Activated T-cell treated with anti-CD3 and anti-CD28 coated beads, Interleukin-2, amount 50 U/mL, for 24 hours (primary cell): ENCODE data around the gene MOB3C.

Experiments
- DNase-seq: peaks from one replicate; pipeline ENCODE4 v3.0.0-alpha.2; 2020
- H3K27ac Mint-ChIP-seq: 2 replicates; pipeline ENCODE4 v1.8.0; 2020; ENCODE audit warnings: mild to moderate bottlenecking, mixed read lengths
- H3K27me3 Mint-ChIP-seq: 2 replicates; pipeline ENCODE4 v1.8.0; 2020; ENCODE audit warnings: mixed read lengths
- H3K36me3 Mint-ChIP-seq: 2 replicates; pipeline ENCODE4 v1.8.0; 2020; ENCODE audit warnings: low read depth, mixed read lengths
- H3K4me1 Mint-ChIP-seq: 2 replicates; pipeline ENCODE4 v1.8.0; 2020; ENCODE audit warnings: low read depth, mixed read lengths
- H3K4me3 Mint-ChIP-seq: 2 replicates; pipeline ENCODE4 v1.8.0; 2020; ENCODE audit warnings: mild to moderate bottlenecking, moderate library complexity, mixed read lengths
- H3K9me3 Mint-ChIP-seq: 2 replicates; pipeline ENCODE4 v1.8.0; 2020; ENCODE audit warnings: mixed read lengths

The MOB3C gene

DNA sequence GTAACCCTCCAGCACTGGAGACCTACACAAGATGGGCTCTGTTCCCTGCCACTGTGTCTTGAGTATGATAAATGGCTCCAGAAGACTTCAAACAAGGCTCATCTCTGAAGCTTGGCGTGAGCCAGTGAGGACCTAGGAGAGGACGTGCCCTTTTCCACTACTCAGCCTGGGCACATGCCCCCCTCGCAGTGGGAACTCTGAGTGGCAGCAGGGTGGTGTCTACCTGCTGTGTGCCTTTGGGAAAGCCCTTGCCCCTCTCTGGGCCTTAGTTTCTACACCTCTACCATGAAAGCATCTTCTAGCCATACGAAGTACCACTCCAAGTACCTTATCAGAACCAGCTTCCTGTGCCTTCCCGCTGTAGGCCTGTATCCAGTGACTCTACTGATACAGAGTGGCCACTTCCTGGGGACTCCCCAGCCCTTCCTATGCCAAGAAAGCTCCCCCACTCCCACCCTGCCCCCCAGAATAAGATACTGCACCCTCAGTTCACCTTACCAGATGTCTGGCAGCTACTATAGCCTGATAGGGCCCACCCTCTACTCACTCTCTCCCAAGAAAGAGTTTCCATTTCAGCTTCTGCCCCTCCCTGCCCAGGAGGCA, 3.1 kb upstream of the MOB3C start:
- no peaks in the 10 kb centered on the region for H3K9me3 Mint-ChIP-seq
- H3K27ac Mint-ChIP-seq: no peak overlapping the region
- no peaks in the 10 kb centered on the region for H3K27me3 Mint-ChIP-seq
- H3K4me3 Mint-ChIP-seq: no peak overlapping the region
- DNase-seq: no peak
- peaks cover 29% of the 10 kb centered on the region for H3K4me1 Mint-ChIP-seq
- H3K36me3 Mint-ChIP-seq: peaks cover 4% of the 10 kb centered on the region

DNA sequence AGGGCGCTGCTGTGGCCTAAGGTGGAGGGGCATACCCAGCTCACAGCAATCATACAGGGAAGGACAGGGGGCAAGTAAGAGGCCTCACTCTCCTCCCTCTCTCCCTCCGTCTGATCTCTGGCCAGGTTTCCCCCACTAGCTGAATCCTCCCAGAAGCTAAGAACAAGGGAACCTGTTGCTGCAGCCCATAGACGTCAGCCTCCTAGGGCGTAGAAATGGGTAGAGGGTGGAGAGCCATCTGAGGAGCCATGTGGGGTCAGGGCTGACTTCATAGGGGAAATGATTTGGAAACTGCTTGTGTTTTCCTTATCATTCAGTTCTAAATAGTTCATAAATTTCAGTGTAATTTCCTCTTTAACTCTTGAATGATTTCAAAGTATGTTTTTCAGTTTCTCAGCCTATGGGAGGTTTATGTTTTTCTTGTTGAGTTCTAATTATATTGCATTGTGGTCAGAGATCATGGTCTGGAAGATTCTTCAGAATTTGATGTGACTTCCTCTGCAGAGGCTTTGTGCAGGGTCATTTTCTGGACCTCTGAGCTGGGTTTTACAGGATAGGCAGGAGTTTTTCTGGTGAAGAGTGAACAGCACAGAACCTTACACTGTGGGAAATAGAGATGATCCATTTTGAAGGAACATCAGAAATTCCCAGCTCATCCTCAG, 2.3 kb upstream of the MOB3C start:
- Mint-ChIP-seq H3K9me3 (no peaks in the 10 kb centered on the region), H3K36me3 (peaks cover 4% of the 10 kb centered on the region), H3K4me1 (peaks cover 38% of the 10 kb centered on the region), H3K27ac (no peak overlapping the region), H3K27me3 (no peaks in the 10 kb centered on the region), H3K4me3 (no peak overlapping the region)
- DNase-seq: no peak

DNA sequence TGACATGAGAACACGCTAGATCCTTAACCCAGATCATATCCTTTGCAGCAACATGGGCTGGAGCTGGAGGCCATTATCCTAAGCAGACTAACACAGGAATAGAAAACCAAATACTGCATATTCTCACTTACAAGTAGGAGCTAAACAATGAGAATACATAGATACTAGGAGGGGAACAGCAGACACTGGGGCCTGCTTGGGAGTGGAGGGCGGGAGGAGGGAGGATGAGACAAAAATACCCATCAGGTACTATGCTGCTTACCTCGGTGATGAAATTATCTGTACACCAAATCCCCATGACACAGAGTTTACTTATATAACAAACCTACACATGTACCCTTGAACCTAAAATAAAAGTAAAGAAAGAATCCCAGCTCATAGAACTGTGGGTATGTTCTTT, 1.2 kb upstream of the MOB3C start:
- no peak for DNase-seq
- peaks cover 49% of the 10 kb centered on the region for H3K4me1 Mint-ChIP-seq
- peaks cover 10% of the 10 kb centered on the region for H3K36me3 Mint-ChIP-seq
- peak overlapping the region; percentile 93 for H3K27ac Mint-ChIP-seq
- H3K27me3 Mint-ChIP-seq: no peaks in the 10 kb centered on the region
- H3K4me3 Mint-ChIP-seq: peak overlapping the region; percentile 86
- H3K9me3 Mint-ChIP-seq: no peaks in the 10 kb centered on the region

DNA sequence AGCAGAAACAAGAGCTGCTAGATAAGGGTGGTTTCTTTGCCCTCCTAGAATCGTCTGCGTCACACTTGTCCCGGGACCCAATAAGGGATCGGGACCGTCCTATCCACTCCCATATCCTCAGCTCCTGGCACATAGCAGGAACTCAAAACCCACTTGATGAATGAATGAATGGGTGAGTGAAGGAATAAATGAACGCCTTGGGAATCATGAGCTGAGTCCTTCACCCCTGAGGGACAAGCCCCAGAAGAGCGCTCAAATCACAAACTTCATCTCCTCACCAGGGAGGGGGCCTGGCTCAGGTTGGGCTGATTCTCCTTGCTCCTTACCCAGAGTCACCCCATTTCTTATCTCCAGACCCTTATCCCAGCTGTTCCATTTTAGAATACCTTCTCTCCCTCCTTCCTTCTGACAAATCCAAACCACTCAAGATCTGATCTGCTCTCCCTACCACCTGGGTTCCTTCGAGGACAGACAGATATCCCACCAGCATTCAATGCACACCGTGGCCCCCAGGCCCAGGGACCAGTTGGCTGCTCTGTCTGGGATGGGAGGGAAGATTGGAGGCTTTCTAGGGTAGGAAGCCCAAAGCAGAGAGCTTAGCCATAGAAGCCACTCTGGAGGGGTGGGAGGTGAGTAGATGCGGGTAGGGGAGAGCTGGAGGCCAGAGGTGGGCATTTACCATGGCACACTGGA, 643 bp upstream of the MOB3C start:
- Mint-ChIP-seq H3K4me1 (peaks cover 51% of the 10 kb centered on the region), H3K27ac (peak overlapping the region; percentile 93), H3K27me3 (no peaks in the 10 kb centered on the region), H3K36me3 (peaks cover 12% of the 10 kb centered on the region), H3K4me3 (peak overlapping the region; percentile 86), H3K9me3 (no peaks in the 10 kb centered on the region)
- DNase-seq: no peak

DNA sequence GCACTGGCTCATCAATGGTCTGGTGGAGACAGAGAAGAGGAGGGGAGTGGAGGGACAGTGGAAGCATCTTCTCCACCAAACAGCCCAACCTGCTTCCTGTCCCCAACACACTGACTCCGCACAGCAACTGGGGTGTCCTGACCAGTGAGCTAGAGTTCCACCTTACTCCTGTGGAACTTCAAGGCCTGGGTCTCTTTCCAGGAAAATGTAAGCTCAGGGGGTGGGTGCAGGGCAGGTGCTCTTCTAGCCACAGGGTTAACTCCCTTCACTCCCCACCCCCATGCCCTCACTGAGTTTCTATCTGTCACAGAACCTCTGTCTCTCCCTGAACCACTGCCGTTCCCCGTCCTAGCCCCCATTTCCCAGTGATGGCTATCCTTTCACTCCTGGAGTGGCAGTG, 876 bp downstream of the MOB3C start:
- Mint-ChIP-seq H3K9me3 (no peaks in the 10 kb centered on the region), H3K4me3 (peak overlapping the region; percentile 86), H3K27ac (peak overlapping the region; percentile 94), H3K4me1 (peaks cover 58% of the 10 kb centered on the region), H3K36me3 (peaks cover 23% of the 10 kb centered on the region), H3K27me3 (no peaks in the 10 kb centered on the region)
- peak; percentile 48 for DNase-seq

DNA sequence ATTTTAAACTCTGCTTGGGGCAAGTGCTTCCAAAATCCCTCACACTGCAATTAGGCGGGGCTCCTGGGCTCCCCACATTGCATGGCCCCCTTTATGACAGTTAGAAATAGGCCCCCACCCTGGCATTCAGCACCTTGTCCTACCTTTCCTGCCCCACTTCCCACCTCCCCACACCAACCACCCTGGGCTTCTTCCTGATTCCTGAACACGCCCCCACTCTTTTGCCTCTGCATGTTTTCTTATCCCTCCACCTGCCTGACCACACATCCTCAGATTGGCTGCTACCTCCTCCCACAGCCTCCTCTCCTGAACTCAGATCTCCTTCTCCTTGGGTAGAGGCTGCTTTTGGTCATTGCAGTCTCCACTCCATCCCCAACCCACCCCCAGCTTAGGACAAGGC, 1.5 kb downstream of the MOB3C start:
- Mint-ChIP-seq H3K9me3 (no peaks in the 10 kb centered on the region), H3K27ac (peak overlapping the region; percentile 94), H3K36me3 (peaks cover 27% of the 10 kb centered on the region), H3K27me3 (no peaks in the 10 kb centered on the region), H3K4me1 (peaks cover 58% of the 10 kb centered on the region), H3K4me3 (peak overlapping the region; percentile 86)
- no peak for DNase-seq

DNA sequence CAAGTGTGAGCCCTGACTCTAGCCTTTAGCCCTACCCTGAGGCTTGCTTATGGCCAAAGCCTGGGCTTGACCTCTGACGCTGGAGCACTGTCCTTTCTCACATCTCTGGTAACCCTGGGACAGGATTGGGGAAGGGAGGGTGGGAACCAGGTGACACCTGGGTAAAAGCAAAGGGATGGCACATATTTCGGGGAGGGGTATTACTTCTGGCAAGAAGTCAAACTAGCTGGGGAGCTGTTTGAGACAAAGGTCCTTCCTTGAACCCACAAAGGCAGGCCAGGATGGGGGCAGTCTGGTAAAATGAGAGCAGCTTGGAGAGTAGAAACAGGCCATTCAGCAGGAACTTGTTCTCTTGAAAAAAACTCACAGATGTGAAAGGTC, 2.0 kb downstream of the MOB3C start:
- Mint-ChIP-seq H3K9me3 (no peaks in the 10 kb centered on the region), H3K27me3 (no peaks in the 10 kb centered on the region), H3K27ac (peak overlapping the region; percentile 59), H3K4me1 (peaks cover 58% of the 10 kb centered on the region), H3K4me3 (peak overlapping the region; percentile 86), H3K36me3 (peaks cover 32% of the 10 kb centered on the region)
- DNase-seq: no peak

DNA sequence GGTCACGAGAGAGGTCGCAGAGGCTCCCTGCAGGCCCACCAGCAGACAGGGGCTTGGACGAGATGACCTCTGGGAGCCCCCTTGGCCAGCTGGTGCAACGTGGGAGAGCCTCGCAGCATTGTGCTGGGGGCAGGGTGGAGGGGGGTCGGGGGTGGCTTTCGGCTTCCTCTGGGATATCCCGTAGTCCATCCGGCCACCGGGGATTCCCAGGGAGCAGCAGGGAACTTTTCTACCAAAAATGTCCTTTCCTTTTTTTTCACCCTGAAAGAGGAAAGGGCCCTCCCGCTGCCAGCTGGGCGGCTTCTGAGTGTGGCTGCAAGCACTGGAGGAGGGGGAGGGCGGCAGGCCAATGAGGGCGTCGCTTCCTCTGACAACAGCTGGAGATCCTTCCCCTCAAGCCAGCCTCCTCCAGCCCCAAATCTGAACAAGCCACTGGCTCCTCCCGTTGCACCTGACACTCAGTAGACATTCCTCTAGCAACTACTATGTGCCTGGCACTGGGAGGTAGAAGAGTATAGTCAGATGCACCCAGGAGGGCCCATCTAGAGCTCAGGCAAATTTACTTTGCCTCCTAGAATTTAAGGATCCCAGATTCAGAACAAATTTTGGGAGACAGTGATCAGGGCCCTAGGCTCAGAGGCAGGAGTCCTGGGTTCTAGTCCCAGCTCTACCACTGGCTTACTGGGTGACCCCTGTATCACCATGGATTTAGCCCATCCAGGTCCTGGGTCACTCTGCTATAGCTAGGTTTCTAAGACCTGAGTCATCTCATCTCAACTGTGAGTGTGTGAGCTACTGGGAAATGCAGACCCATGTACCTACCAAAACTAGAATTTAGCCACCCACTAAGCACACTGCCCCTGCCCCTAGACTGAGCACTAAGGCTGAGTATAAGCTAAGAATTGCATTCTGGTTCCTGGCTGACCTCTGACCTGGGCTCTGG, 2.7 kb downstream of the MOB3C start:
- peaks cover 57% of the 10 kb centered on the region for H3K4me1 Mint-ChIP-seq
- H3K27ac Mint-ChIP-seq: peak overlapping the region; percentile 59
- no peaks in the 10 kb centered on the region for H3K27me3 Mint-ChIP-seq
- H3K4me3 Mint-ChIP-seq: peak overlapping the region; percentile 29
- DNase-seq: no peak
- no peaks in the 10 kb centered on the region for H3K9me3 Mint-ChIP-seq
- peaks cover 39% of the 10 kb centered on the region for H3K36me3 Mint-ChIP-seq

DNA sequence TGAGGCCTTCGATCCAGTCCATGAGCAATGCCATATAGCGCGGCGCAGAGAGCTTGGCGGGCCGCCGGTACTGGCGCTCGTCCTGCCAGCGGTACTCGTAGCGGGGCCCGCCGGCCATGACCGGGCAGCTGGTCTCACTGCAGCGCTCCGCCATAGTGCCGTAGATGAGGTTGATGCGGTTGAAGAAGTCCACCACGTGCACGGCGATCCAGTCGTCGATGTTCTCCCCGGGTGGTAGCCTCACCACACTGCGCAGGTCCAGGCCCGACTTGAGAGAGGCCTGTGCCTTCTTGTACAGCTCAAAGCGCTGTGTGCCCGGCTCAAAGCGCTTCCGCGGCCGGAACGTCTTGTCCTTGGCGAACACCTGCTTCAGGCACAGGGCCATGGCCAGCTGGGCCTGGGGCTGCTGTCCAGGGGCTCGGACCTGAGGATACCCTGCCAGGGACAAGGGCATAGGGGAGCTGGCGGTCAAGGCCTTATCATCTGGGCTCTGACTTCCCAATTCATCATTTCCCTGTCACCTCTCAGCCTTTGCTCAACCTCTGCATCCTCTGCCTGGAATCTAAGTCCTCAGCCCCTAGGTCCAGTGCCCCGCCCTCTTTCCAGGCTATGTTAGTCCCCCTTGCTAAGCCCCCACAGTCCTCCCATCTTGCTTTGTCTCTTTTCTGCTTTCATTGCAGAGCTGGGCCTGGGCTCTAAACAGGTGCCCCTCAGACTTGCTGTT, 3.5 kb downstream of the MOB3C start:
- H3K27ac Mint-ChIP-seq: no peak overlapping the region
- peaks cover 56% of the 10 kb centered on the region for H3K4me1 Mint-ChIP-seq

DNA sequence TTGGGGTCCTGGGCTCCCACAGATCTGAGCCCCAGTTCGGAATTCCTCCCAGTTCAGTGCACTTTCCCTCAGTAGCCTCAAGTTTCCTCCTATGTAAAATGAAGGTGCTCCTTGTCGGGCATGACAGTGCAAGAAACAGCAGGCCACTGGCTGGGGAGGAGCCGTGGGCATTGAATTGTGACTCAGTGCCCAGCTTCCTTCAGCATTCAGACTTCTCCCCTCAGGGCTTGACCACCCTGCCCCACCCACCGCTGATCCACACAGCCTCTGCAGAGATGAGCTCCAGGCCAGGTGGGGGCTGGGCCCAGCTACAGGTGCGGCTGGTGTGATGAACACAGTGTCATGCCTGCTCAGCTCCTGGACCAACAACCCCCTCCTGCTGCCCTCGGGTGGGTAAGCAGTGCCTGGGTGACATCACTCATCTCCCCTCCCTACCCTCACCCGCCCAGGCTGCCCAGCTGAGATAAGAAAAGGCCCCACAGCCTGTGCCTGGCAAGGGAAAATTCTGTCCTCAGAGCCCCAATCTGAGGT, 4.9 kb downstream of the MOB3C start:
- Mint-ChIP-seq H3K36me3 (peaks cover 52% of the 10 kb centered on the region), H3K4me3 (no peak overlapping the region), H3K27ac (peak overlapping the region; percentile 63), H3K9me3 (no peaks in the 10 kb centered on the region), H3K27me3 (no peaks in the 10 kb centered on the region), H3K4me1 (peaks cover 46% of the 10 kb centered on the region)
- DNase-seq: no peak

More for the DNA sequence above, 3.5 kb downstream of the MOB3C start:
- no peak for DNase-seq
- no peaks in the 10 kb centered on the region for H3K27me3 Mint-ChIP-seq
- H3K36me3 Mint-ChIP-seq: peaks cover 47% of the 10 kb centered on the region
- no peaks in the 10 kb centered on the region for H3K9me3 Mint-ChIP-seq
- H3K4me3 Mint-ChIP-seq: no peak overlapping the region

DNA sequence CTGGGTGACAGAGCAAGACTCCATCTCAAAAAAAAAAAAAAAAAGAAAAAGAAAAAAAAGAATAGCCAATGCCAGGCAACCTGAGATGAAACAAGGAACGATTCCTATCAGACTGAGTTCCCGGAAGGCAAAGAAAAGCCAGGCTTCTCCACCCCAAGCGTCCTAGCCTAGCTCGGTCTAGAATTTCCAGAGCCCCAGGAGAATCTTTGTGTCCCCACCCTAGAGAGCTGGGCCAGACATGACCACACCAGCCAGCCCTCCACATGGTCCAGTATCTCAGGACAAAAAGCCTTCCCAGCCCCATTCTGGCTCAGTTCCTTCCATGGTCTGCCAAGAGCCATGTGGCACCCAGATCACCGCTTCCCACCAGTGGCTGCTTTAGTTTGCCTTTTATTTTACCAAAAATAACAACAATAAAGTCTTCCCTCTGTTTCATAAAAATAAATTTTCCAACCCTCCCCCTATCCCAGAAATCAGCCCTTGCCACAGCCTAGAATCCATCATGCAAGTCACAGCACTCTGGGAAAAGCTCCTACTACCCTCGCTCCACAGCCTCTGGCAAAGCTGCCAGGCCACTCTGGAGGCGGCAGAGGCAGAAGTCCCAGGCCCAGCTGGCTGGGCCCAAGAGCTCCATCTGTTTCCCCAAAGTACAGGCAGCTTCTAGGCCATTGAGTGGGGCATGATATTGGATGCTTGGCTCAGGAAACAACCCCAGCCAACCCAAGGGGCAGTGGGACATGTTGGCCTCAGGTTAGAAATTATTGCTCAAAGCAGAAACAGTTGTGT, 9.1 kb downstream of the MOB3C start:
- no peak overlapping the region for H3K4me3 Mint-ChIP-seq
- no peaks in the 10 kb centered on the region for H3K9me3 Mint-ChIP-seq
- no peaks in the 10 kb centered on the region for H3K27me3 Mint-ChIP-seq
- no peak overlapping the region for H3K27ac Mint-ChIP-seq
- H3K36me3 Mint-ChIP-seq: peaks cover 50% of the 10 kb centered on the region
- DNase-seq: no peak
- peaks cover 37% of the 10 kb centered on the region for H3K4me1 Mint-ChIP-seq

DNA sequence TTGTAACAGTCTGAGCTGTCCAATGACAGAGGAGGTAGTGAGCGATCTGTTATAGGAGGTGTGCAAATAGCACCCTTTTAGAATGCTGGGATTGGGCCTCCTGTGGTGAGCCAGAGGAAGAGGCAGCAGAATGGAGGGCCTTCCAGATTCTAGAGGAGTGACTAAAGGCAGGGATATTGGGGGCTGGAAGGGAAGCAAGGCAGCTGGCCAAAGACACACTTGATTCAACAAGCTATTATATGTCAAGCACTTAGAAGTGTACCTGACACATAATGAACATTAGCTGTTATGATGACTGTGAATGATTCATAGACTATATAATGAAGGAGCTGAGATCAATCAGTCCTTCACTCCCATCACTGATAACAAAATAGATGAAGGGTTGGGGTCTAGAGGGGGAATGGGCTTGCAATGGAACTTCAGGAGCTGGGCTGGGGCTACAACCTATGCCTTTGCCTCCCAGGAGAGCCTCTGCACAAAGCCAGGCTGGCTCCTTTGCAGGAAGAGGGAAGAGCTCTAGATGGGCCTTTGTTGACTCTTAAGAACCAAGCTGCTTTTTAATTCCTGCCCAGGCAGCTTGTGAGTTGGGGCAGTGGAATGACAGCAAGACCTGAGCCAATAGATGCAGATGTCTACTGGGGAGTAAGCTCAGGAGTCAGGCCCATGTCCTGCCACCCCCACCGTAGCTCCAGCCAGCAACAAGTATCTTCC, 10.2 kb downstream of the MOB3C start:
- Mint-ChIP-seq H3K36me3 (peaks cover 44% of the 10 kb centered on the region), H3K4me3 (no peak overlapping the region), H3K27me3 (no peaks in the 10 kb centered on the region), H3K27ac (peak overlapping the region; percentile 37), H3K4me1 (peaks cover 39% of the 10 kb centered on the region), H3K9me3 (no peaks in the 10 kb centered on the region)
- DNase-seq: no peak

DNA sequence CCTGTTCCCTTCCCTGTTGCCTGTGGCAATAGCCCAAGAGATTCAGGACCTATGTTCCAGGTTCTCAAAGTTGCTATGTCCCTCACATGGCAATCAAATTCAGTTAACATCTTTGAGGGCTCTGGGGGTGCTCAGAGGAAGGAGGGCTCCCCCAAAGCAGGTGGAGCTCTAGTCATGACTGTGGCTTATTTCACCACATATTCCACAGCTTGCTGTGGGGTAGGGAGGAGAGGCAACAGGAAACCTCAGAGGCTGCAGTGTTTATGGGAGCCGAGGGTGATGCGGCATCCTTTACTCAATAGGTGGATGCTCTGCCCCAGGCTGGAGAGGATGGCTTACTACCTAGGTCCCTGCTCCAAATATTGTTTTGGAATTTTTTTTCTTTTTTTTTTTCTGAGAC, 11.4 kb downstream of the MOB3C start:
- no peaks in the 10 kb centered on the region for H3K27me3 Mint-ChIP-seq
- H3K4me3 Mint-ChIP-seq: peak overlapping the region; percentile 93
- DNase-seq: no peak
- peaks cover 40% of the 10 kb centered on the region for H3K4me1 Mint-ChIP-seq
- peak overlapping the region; percentile 93 for H3K27ac Mint-ChIP-seq
- no peaks in the 10 kb centered on the region for H3K9me3 Mint-ChIP-seq
- H3K36me3 Mint-ChIP-seq: peaks cover 39% of the 10 kb centered on the region
